Measurements from ENCODE around the gene POLK. TPM values are rescaled to one million over a fixed set of nuclear protein-coding genes. Genes with fewer than 3 reads are reported as not detected.

The POLK gene
- total RNA-seq, 6 experiments from 2014 or later: 11.5 to 16.3 (median 14.1) TPM

DNA sequence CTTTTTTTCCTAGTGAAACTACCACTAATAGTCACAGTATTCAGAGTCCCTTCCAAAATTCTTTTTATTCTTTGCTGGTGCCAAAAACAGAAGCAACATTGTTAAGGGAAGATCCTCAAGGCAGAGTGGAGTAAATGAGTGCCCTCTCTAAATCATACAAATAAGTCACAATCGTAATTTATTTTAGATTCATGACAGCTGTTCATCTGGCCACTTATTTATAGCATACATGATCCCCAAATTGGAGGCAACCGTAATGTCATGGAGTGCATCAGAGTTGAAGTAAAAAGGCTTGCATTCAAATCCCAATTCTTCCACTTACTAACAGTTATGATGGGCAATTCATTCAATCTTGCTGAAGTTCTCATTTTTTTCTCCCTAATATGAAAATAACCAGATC, 33.4 kb downstream of the POLK start:
- H3K27me3 ChIP-seq: no peaks in the 10 kb centered on the region
- no peaks in the 10 kb centered on the region for H3K36me3 ChIP-seq
- ATAC-seq (no peak), DNase-seq (no peak)
- H3K9me3 ChIP-seq: no peaks in the 10 kb centered on the region
- WGBS (ENCODE audit: insufficient coverage, low coverage, low lambda C conversion rate, missing lambda C conversion rate): 88% methylated on average over 2 of the region's 2 CpGs
- no peaks in the 10 kb centered on the region for H3K4me1 ChIP-seq
- no peak for TF ChIP-seq POLR2A (IDR thresholded peaks at IDR 0.05)
- TF ChIP-seq, protein P1, sequence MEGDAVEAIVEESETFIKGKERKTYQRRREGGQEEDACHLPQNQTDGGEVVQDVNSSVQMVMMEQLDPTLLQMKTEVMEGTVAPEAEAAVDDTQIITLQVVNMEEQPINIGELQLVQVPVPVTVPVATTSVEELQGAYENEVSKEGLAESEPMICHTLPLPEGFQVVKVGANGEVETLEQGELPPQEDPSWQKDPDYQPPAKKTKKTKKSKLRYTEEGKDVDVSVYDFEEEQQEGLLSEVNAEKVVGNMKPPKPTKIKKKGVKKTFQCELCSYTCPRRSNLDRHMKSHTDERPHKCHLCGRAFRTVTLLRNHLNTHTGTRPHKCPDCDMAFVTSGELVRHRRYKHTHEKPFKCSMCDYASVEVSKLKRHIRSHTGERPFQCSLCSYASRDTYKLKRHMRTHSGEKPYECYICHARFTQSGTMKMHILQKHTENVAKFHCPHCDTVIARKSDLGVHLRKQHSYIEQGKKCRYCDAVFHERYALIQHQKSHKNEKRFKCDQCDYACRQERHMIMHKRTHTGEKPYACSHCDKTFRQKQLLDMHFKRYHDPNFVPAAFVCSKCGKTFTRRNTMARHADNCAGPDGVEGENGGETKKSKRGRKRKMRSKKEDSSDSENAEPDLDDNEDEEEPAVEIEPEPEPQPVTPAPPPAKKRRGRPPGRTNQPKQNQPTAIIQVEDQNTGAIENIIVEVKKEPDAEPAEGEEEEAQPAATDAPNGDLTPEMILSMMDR (IDR thresholded peaks at IDR 0.05): no peak
- no peak overlapping the region for H3K4me3 ChIP-seq
- intact Hi-C loops (cut with DNase I): no loop called here
- no peak overlapping the region for H3K27ac ChIP-seq

- TF ChIP-seq, protein P1 (IDR thresholded peaks at IDR 0.05): no peak
- no peak for TF ChIP-seq POLR2A (IDR thresholded peaks at IDR 0.05)
- no peaks in the 10 kb centered on the region for H3K9me3 ChIP-seq
- DNase-seq (no peak), ATAC-seq (no peak)
- no peak overlapping the region for H3K27ac ChIP-seq
- H3K4me1 ChIP-seq: no peaks in the 10 kb centered on the region
- WGBS (ENCODE audit: insufficient coverage, low coverage, low lambda C conversion rate, missing lambda C conversion rate): 94% methylated on average over 6 of the region's 6 CpGs
- H3K4me3 ChIP-seq: no peak overlapping the region
- intact Hi-C loops (cut with DNase I): no loop called here
- H3K27me3 ChIP-seq: no peaks in the 10 kb centered on the region
- no peaks in the 10 kb centered on the region for H3K36me3 ChIP-seq
These were observed 35.1 kb downstream of the POLK start for GRCh38 chr5:75546830-75547229.

GRCh38 chr5:75547812-75548211, 36.1 kb downstream of the POLK start:
- no peaks in the 10 kb centered on the region for H3K9me3 ChIP-seq
- H3K4me3 ChIP-seq: no peak overlapping the region
- DNase-seq: no peak
- TF ChIP-seq, protein P1 (IDR thresholded peaks at IDR 0.05): no peak
- TF ChIP-seq POLR2A (IDR thresholded peaks at IDR 0.05): no peak
- peaks cover 0 to 7% (median 3%) of the 10 kb centered on the region in 4 donors for H3K36me3 ChIP-seq
- 100% methylated on average over 3 of the region's 3 CpGs for WGBS (ENCODE audit: insufficient coverage, low coverage, low lambda C conversion rate, missing lambda C conversion rate)
- ATAC-seq: no peak
- H3K27ac ChIP-seq: no peak overlapping the region
- no peaks in the 10 kb centered on the region for H3K27me3 ChIP-seq
- H3K4me1 ChIP-seq: no peaks in the 10 kb centered on the region
- intact Hi-C loops (cut with DNase I): no loop called here

DNA sequence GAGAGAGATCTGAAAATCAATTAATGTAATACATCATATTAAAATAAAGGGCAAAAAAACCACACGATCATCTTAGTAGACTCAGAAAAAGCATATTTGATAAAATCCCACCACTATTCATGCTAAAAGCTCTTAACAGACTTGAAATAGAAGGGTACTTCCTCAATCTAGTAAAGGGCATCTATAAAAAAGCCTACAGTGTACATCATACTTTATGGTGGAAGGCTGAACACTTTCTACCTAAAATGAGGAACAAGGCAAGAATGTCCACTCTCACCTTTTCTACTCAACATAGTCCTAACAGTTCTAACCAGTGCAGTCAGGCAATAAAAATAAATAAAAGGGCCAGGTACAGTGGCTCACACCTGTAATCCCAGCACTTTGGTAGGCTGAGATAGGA, 38.9 kb downstream of the POLK start:
- H3K4me1 ChIP-seq: no peaks in the 10 kb centered on the region
- H3K9me3 ChIP-seq: no peaks in the 10 kb centered on the region
- intact Hi-C loops (cut with DNase I): no loop called here
- ATAC-seq (no peak), DNase-seq (no peak)
- WGBS (ENCODE audit: insufficient coverage, low coverage, low lambda C conversion rate, missing lambda C conversion rate): 90% methylated on average over 1 of the region's 1 CpG
- no peak for TF ChIP-seq POLR2A (IDR thresholded peaks at IDR 0.05)
- TF ChIP-seq, protein P1 (IDR thresholded peaks at IDR 0.05): no peak
- H3K36me3 ChIP-seq: peaks cover 0 to 16% (median 3%) of the 10 kb centered on the region in 4 donors
- no peak overlapping the region for H3K4me3 ChIP-seq
- no peaks in the 10 kb centered on the region for H3K27me3 ChIP-seq
- no peak overlapping the region for H3K27ac ChIP-seq

GRCh38 chr5:75551471-75551870, 39.8 kb downstream of the POLK start:
- ATAC-seq (no peak), DNase-seq (no peak)
- Histone ChIP-seq H3K4me3 (no peak overlapping the region), H3K4me1 (no peaks in the 10 kb centered on the region), H3K9me3 (no peaks in the 10 kb centered on the region), H3K27me3 (no peaks in the 10 kb centered on the region), H3K27ac (no peak overlapping the region), H3K36me3 (peaks cover 0 to 16% (median 3%) of the 10 kb centered on the region in 4 donors)
- WGBS (ENCODE audit: insufficient coverage, low coverage, low lambda C conversion rate, missing lambda C conversion rate): 92% methylated on average over 3 of the region's 3 CpGs
- intact Hi-C loops (cut with DNase I): no loop called here
- TF ChIP-seq, protein P1 (IDR thresholded peaks at IDR 0.05): no peak
- no peak for TF ChIP-seq POLR2A (IDR thresholded peaks at IDR 0.05)
